Occipital lobe (tissue), 2 donors: Measurements from ENCODE around the gene MAPKBP1. TPM values are rescaled to one million over a fixed set of nuclear protein-coding genes. Genes with fewer than 3 reads are reported as not detected.
A peak's percentile ranks its signal among the peaks of the same experiment; 100 is the strongest.

Source experiments
- DNase-seq: peaks from one replicate; lab custom pipeline; 2025; lab: John Stamatoyannopoulos, UW
- total RNA-seq: library from RNA; depleted of rRNA; stranded (reverse); fragments of >200 nt; gene quantifications from one replicate; pipeline ENCODE4 v1.2.3, GENCODE V29; 2014

The MAPKBP1 gene
- total RNA-seq, 1 donor from 2014 or later: 32.4 TPM

DNA sequence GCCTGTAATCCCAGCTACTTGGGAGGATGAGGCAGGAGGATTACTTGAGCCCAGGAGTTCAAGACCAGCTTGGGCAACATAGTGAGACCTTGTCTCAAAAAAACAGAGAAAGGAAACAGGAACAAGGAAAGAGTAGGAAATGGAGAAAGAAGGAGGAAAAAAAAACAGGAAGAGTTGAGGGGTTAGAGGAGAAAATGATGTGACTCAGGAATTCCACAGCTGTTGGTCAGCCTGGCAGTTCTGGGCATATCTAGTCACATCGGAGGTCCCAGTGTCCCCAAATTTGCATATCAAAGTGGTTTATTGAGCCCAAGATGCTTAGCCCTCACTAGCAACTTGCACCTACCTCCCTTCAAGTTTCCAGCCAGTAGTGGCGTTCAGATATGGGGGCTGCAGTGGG is 34.8 kb downstream of the MAPKBP1 start:
- no peak for DNase-seq

GRCh38 chr15:41809526-41810220 is 35.4 kb downstream of the MAPKBP1 start:
- no peak for DNase-seq

DNA sequence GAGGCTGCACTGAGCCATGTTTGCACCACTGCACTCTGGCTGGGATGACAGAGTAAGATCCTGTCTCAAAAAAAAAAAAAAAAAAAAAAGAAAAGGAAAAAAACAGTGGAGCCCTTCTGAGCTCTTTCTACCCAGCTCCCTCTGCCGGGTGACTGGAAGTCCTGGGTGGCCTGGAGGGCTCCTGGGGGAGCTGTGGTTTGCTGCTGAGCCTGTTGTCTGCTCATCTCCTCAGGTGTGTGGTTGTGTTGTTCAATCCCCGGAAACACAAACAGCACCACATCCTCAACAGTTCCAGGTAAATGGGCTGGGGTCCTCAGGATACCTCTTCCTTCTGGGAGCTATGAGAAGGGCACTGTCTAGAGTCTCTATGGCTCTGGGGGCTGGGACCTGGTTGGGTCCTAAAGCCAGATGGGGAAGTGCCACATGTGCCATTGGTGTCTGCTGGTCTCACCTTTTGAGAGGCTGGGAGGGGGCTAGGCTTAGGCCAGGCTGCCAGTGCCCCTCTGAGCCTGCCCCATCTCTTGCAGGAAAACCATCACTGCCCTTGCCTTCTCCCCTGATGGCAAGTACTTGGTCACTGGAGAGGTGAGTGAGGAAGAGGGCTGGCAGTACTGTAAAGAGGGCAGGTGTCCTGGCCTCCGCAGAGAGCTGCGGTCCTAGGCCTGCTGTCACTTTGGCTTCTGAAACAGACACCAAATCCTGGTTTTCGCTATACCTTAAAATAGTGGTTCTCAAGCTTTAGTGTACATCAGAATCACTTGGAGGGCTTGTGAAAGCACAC is 36.6 kb downstream of the MAPKBP1 start:
- DNase-seq: no peak

DNA sequence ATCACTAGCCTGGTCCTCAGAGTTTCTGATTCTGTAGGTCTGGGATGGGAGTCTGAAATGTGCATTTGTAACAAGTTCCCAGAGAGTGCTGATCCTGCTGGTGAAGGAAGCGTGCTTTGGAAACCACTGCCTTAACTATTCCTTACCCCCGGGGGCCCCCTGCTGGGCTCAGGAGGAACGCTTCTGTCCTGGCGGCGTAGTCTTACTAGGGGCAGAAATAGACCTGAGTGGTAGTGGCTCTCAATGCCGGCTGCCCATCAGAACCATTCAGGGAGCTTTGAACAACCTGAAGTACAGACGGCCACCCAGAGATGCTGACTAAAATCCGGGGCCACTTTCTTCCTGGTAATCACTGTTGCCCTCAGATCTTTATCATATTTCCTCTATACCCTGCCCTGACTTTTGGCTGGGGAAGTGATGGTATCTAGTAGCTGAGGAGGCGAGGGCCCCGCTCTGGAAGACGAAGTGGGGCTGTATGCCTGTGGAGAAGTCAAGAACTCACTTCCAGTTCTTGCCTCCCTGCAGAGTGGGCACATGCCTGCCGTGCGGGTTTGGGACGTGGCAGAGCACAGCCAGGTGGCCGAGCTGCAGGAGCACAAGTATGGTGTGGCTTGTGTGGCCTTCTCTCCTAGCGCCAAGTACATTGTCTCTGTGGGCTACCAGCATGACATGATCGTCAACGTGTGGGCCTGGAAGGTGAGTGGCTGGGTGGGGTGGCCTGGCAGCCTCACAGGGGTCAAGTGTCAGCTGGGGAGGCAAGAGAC is 37.3 kb downstream of the MAPKBP1 start:
- peak; percentile 73 for DNase-seq

DNA sequence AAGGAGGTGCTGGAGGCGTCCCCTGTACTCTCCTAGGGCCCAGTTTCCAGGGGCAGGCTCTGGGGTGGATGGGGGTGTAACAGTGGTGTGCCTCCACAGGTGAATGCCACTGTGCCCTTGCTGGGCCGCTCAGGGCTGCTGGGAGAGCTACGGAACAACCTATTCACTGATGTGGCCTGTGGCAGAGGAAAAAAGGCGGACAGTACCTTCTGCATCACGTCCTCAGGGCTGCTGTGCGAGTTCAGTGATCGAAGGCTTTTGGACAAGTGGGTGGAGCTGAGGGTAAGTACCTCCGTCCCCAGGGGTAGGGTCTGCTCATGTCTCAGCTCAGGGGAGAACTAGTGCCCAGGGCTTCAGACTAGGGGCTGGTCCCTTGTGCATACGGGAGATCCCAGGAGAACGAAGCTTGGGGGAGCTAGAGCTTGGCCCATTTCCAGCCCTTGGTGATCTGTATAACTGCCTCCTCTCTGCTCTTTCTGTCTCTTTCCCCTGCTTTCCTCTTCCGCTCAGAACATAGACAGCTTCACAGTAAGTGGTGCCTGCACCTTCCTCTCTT is 38.6 kb downstream of the MAPKBP1 start:
- DNase-seq: no peak

DNA sequence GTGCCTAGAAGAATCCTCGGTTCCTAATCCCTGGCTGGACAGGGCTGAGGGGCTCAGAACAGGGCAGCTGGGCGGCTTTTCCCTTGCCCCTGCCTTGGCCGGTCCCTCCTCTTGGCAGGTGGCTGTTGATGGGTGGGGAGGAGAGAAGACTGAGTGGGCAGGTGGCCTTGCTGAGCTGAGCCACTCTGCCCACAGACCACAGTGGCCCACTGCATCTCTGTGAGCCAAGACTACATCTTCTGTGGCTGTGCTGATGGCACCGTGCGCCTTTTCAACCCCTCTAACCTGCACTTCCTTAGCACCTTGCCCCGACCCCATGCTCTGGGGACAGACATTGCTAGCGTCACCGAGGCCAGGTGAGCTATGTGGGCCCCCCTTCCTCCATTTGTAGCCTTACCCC is 39.1 kb downstream of the MAPKBP1 start:
- DNase-seq: no peak

DNA sequence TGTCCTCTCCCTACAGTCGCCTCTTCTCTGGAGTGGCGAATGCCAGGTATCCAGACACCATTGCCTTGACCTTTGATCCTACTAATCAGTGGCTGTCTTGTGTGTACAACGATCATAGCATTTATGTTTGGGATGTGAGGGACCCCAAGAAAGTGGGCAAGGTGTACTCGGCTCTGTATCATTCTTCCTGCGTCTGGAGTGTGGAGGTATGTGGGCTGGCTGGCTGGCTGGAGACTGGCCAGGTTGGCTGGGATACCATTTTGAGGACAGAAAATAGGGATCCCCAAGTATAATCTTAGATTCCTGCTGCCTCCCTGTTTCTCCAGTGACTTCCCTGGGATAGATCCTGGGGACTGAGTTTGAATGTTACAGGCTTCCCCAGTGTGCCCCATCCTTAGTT is 40.2 kb downstream of the MAPKBP1 start:
- DNase-seq: no peak

GRCh38 chr15:41816788-41817187 is 42.5 kb downstream of the MAPKBP1 start:
- DNase-seq: no peak

DNA sequence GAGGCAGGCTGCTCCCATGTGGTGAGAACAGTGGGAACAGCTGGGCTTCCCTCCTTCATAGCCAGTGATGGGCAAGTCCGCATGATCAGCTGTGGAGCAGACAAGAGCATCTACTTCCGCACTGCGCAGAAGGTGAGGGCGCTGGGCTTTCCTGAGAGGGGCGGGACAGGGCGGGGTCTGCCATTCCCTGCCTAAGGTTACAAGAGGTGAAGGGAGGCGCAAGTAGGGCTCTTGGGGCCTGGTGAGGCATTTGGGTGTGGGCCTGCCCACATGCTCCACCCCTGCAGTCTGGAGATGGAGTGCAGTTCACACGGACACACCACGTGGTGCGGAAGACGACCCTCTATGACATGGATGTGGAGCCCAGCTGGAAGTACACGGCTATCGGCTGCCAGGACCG is 43.0 kb downstream of the MAPKBP1 start:
- DNase-seq: no peak

- DNase-seq: no peak
Measured at GRCh38 chr15:41817781-41818180, 43.5 kb downstream of the MAPKBP1 start.

- DNase-seq: no peak
Measured at GRCh38 chr15:41819455-41820050, 45.3 kb downstream of the MAPKBP1 start.

DNA sequence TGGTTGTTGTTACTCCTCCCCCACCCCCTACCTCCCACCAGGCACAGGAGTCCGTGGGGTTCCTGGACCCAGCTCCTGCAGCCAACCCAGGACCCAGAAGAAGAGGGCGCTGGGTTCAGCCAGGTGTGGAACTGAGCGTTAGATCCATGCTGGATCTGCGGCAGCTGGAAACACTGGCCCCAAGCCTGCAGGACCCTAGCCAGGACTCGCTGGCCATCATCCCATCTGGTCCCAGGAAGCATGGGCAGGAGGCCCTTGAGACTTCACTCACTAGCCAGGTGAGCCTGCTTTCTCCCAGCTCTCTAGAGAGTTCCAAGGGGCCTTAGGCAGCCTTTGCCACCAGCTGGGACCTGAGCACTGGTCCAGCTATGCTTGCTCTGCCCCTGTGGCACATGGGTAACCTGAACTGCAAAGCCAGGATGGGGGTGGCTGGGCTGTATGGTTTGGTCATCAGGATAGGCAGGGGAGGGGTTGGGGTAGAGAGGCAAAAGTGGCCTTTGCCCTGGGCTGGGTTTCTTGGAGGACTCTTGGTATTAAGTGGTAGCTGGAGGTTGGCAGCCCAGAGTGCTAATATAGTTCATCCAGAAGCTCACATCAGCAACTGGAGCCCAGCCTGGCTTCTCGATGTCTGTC is 46.6 kb downstream of the MAPKBP1 start:
- DNase-seq: no peak

DNA sequence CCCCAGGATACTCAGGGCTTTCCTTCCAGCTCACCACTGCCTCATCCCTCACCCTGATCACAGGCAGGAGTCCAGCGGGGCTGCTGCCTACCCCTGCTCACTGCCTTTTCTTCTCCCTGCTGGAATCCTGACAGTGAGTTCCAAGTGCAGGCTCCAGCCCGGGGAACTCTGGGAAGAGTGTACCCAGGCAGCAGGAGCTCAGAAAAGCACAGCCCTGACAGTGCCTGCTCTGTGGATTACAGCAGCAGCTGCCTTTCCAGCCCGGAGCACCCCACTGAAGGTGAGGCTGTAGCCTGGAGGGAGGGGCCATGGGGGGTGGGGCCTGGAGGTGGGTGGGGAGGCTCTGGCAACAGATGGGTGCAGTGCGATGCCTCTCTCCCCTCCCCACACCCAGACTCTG is 47.5 kb downstream of the MAPKBP1 start:
- no peak for DNase-seq

DNA sequence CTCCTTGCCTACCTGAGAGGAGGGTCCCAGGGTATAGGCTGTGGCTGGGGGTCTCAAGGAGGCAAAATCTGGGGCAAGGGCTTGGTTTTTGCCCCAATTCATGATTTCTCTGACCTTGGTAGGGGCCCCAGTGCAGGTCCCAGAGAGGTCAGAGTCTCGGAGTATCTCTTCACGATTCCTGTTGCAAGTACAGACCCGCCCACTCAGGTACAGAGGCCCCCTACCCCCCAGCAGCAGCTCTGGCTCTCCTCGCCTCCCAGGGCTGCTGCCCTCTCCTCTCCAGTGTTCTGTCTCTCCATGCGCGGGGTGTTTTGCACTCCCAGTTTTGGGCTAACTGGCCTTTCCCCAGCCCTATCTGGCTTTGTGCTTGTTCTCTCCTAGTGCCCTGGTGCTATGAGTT is 48.2 kb downstream of the MAPKBP1 start:
- DNase-seq: no peak

DNA sequence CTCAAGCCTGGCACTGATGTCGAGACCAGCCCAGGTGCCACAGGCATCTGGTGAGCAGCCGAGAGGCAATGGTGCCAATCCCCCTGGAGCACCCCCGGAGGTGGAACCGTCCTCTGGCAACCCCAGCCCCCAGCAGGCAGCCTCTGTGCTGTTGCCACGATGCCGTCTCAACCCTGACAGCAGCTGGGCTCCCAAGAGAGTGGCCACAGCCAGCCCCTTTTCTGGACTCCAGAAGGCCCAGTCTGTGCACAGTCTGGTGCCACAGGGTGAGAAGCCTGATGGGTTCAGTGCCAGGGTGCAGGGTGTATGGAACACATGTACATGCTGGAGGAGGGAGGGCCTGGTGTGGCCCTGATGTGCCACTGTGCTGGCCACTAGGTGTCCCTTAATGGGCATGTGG is 48.7 kb downstream of the MAPKBP1 start:
- DNase-seq: no peak

GRCh38 chr15:41823502-41823901 is 49.2 kb downstream of the MAPKBP1 start:
- DNase-seq: no peak

- no peak for DNase-seq
Measured at GRCh38 chr15:41824062-41824745, 49.9 kb downstream of the MAPKBP1 start.

GRCh38 chr15:41825145-41825544 is 50.9 kb downstream of the MAPKBP1 start:
- DNase-seq: no peak

DNA sequence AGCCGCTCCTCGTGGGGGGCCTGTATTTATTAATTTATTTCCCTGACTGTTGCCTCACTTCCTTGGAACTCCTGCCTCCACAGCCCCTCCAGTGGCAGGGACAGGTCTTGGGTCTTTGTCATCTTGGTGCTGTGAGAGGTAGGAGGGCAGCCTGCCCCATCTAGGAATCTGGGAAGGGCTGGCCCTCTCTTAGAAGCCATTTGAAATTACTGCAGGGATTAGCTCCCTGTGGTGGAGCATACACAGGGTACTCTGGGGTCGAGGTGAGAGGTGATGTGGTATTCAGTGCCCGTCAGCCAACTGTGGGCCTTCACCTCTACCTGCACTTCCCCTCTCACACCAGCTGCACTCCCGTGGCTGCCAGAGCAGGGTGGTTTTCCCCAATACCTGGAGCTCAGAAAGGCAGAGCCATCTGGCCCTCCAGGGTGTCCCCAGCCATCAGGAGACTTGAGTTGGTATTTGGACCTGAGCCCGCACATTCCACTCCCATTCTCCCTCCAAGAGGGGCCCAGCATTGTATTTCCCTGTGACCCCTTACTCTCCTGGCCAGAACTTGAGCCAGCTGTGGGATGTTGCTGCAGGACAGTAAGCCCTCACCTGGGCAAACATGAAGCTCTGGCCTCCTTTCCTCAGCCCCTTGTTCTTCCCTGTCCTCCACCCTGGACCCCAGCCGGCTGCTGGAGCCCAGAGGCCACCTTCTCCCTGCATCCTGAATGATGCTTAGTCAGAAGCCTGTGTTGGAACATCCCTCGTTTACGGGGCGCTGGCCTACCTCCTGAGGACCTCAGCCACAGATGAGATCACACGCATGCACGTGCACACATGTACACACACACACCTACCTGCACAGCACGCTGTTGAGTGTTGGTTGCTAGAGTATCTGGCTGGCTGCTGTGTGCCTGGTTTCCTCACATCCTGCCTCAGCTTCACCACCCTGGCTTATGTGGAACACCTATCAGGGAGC is 51.6 kb downstream of the MAPKBP1 start:
- no peak for DNase-seq
